Caco-2 (cell line): Measurements from ENCODE around the gene TTYH1. TPM values are rescaled to one million over a fixed set of nuclear protein-coding genes. Genes with fewer than 3 reads are reported as not detected.
"Not testable (repeated sequence)": the region's sequence is repeated elsewhere in the genome, so short reads cannot be mapped to it uniquely, and the experiment has no call there.

Source experiments
- BruUV-seq: library from RNA; stranded (reverse); fragments of 400-500 nt; replicated peaks from 2 replicates; lab custom pipeline; 2021; lab: Mats Ljungman, UMichigan
- CTCF ChIA-PET: fragments of 300-600 bp; sonication (Branson Sonifier 250); formaldehyde crosslinking; loops from one replicate; lab custom pipeline; 2022; ENCODE audit warnings: antibody characterized with exemption; lab: Charles Lee
- POLR2A ChIA-PET: fragments of 300-600 bp; sonication (Branson Sonifier 250); formaldehyde crosslinking; loops from one replicate; lab custom pipeline; 2022; ENCODE audit warnings: antibody characterized with exemption; lab: Charles Lee
- DNase-seq, 2 experiments: peaks; one replicate each; pipeline versions ENCODE4 v3.0.0 to v3.0.0-alpha.2; 2020 to 2022
- H3K27me3 ChIP-seq: replicated peaks from 2 replicates; pipeline ENCODE4 v1.6.0; 2011; ENCODE audit warnings: low read length; ENCODE audit not compliant: control insufficient read depth, insufficient read depth
- H3K36me3 ChIP-seq: 2 replicates; pipeline ENCODE4 v1.5.1; 2011; ENCODE audit warnings: low read length; ENCODE audit not compliant: control insufficient read depth, insufficient read depth
- H3K4me1 ChIP-seq: fragments of 250-450 bp; sonication (Bioruptor Pico); 2 replicates; pipeline ENCODE4 v1.5.1; 2020; ENCODE audit warnings: mild to moderate bottlenecking
- H3K4me3 ChIP-seq: 2 replicates; pipeline ENCODE4 v1.5.1; 2011; ENCODE audit warnings: low read depth, mild to moderate bottlenecking, control low read depth, low read length
- H3K9me3 ChIP-seq: fragments of 250-450 bp; sonication (Bioruptor Pico); 2 replicates; pipeline ENCODE4 v1.5.1; 2020; ENCODE audit warnings: mild to moderate bottlenecking, moderate library complexity
- H3K27ac Mint-ChIP-seq: one replicate; pipeline ENCODE4 v1.8.0; 2022; ENCODE audit warnings: mixed read lengths; ENCODE audit not compliant: unreplicated experiment
- H3K27me3 Mint-ChIP-seq: one replicate; pipeline ENCODE4 v1.8.0; 2022; ENCODE audit warnings: mixed read lengths; ENCODE audit not compliant: insufficient read depth, unreplicated experiment
- H3K36me3 Mint-ChIP-seq: one replicate; pipeline ENCODE4 v1.8.0; 2022; ENCODE audit warnings: mild to moderate bottlenecking, mixed read lengths; ENCODE audit not compliant: insufficient read depth, unreplicated experiment
- H3K4me1 Mint-ChIP-seq: one replicate; pipeline ENCODE4 v1.8.0; 2022; ENCODE audit warnings: low read depth, mixed read lengths; ENCODE audit not compliant: unreplicated experiment
- H3K4me3 Mint-ChIP-seq: one replicate; pipeline ENCODE4 v1.8.0; 2022; ENCODE audit warnings: mild to moderate bottlenecking, moderate library complexity, mixed read lengths; ENCODE audit not compliant: unreplicated experiment
- H3K9me3 Mint-ChIP-seq: one replicate; pipeline ENCODE4 v1.8.0; 2022; ENCODE audit warnings: mixed read lengths; ENCODE audit not compliant: unreplicated experiment
- intact Hi-C: fragments of 100-400 bp; cut with micrococcal nuclease; formaldehyde crosslinking; loops from one replicate; pipeline ENCODE4 v1.10.0; 2022; ENCODE audit not compliant: unreplicated experiment
- total RNA-seq: library from RNA; stranded (reverse); gene quantifications from 2 replicates; pipeline ENCODE4 v1.2.3, GENCODE V29; 2022
- TF ChIP-seq, protein P1 (sequence below), 2 experiments: fragments of 200-600 bp in 1 of 2; IDR thresholded peaks; 1 replicate in 1 of 2; 2 replicates in 1 of 2; pipeline versions ENCODE4 v1.5.1 to v1.8.0; 2011 to 2022; ENCODE audit warnings: antibody characterized with exemption in 1 of 2, control low read depth in 1 of 2, inconsistent platforms in 1 of 2, low read depth in 1 of 2, low read length in 1 of 2, mild to moderate bottlenecking in 1 of 2, moderate library complexity in 1 of 2; ENCODE audit not compliant: insufficient read depth in 1 of 2, severe bottlenecking in 1 of 2, unreplicated experiment in 1 of 2

Gene TTYH1
- total RNA-seq, 1 experiment from 2014 or later = not detected

DNA sequence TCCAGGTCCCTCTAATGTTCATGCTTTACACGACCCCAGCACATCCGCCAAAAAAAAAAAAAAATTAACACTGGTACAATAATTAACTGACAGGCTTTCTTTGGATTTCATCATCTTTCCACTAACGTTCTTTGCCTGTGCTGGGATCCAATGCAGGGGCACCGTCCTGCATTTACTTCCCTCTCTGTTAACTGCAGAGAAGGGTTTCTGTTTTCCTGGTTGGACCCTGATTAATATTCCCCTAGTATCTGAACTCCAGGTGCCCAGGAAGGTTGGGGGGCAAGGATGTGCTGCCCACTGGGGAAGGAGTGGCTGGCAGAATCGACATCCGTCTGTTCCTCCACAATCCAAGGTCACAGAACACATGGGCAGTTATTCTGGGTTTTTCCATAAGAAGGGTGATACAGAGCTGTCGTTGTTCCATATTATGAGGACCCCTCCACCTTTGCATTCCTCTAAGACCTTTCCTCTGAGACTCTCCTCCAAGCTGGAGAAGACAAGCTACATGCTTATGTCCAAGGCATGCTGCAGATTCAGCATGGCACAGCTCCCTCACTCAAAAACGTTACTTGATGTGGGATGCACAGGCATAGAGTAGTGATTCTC, 46.1 kb upstream of the TTYH1 start:
- Mint-ChIP-seq H3K9me3 (peaks cover 8% of the 10 kb centered on the region), H3K4me3 (no peak overlapping the region), H3K4me1 (no peaks in the 10 kb centered on the region), H3K27ac (peak overlapping the region; percentile 24), H3K36me3 (no peaks in the 10 kb centered on the region), H3K27me3 (peaks cover 7% of the 10 kb centered on the region)
- BruUV-seq = no TSS peak
- no peak for DNase-seq
- intact Hi-C loops = no loop called here
- CTCF ChIA-PET = no interaction called here
- TF ChIP-seq, protein P1, sequence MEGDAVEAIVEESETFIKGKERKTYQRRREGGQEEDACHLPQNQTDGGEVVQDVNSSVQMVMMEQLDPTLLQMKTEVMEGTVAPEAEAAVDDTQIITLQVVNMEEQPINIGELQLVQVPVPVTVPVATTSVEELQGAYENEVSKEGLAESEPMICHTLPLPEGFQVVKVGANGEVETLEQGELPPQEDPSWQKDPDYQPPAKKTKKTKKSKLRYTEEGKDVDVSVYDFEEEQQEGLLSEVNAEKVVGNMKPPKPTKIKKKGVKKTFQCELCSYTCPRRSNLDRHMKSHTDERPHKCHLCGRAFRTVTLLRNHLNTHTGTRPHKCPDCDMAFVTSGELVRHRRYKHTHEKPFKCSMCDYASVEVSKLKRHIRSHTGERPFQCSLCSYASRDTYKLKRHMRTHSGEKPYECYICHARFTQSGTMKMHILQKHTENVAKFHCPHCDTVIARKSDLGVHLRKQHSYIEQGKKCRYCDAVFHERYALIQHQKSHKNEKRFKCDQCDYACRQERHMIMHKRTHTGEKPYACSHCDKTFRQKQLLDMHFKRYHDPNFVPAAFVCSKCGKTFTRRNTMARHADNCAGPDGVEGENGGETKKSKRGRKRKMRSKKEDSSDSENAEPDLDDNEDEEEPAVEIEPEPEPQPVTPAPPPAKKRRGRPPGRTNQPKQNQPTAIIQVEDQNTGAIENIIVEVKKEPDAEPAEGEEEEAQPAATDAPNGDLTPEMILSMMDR (IDR thresholded peaks at IDR 0.05; ENCODE audit: insufficient read depth in 1 of 2, low read depth in 1 of 2, low read length in 1 of 2, severe bottlenecking in 1 of 2, unreplicated experiment in 1 of 2) = no peak
- Histone ChIP-seq H3K4me3 (no peak overlapping the region), H3K36me3 (no peaks in the 10 kb centered on the region), H3K27me3 (no peaks in the 10 kb centered on the region), H3K9me3 (no peaks in the 10 kb centered on the region), H3K4me1 (no peaks in the 10 kb centered on the region)
- POLR2A ChIA-PET = no interaction called here

DNA sequence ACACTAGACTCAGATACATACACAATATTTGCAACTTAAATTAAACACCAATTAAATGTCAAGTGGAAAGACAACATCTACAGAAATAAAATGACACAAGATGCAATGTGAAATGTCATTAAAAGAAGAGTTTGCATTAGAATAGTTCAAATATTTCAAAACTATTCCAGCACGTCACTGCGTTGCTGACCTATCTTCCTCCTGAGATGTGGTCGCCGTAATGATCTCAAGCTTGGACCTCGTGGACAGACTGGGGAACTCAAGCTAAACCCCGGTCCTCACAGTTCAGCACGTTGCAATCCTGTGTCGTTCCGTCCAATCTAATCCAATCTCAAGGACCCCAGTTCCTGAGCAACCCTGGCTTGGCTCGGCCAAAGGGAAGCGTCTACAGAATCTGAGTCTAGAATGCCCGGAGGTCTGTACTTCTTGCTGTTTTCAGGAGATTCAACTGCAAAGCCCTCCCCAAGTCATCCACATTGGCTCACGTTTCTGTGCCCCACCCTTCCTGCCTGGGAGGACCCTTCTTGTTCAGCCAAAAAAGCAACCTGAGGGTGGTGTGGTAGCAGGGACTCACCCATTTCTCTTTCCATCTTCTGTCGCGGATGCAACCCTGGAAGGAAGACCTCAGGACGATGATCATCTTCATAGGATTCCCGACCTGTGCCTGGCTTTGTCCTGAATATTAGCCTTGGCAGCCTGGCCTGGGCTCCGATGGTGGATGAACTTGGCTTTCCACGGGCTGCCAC, 45.4 kb upstream of the TTYH1 start:
- H3K27me3 ChIP-seq, H3K27me3 Mint-ChIP-seq, H3K4me1 Mint-ChIP-seq, H3K9me3 Mint-ChIP-seq, POLR2A ChIA-PET, H3K9me3 ChIP-seq, H3K4me3 Mint-ChIP-seq, H3K4me3 ChIP-seq, H3K4me1 ChIP-seq, DNase-seq, H3K36me3 Mint-ChIP-seq, CTCF ChIA-PET, BruUV-seq, H3K36me3 ChIP-seq, intact Hi-C loops, H3K27ac Mint-ChIP-seq: not testable (repeated sequence)

- BruUV-seq, H3K9me3 ChIP-seq, H3K9me3 Mint-ChIP-seq, POLR2A ChIA-PET, H3K27me3 ChIP-seq, H3K4me3 ChIP-seq, intact Hi-C loops, H3K36me3 ChIP-seq, DNase-seq, H3K4me1 Mint-ChIP-seq, H3K4me3 Mint-ChIP-seq, CTCF ChIA-PET, H3K36me3 Mint-ChIP-seq, H3K27ac Mint-ChIP-seq, H3K4me1 ChIP-seq, H3K27me3 Mint-ChIP-seq: not testable (repeated sequence)
These were observed 44.8 kb upstream of the TTYH1 start for GRCh38 chr19:54370434-54370796.

GRCh38 chr19:54371453-54371852, 43.8 kb upstream of the TTYH1 start:
- H3K36me3 Mint-ChIP-seq, intact Hi-C loops, DNase-seq, H3K9me3 ChIP-seq, H3K4me1 ChIP-seq, CTCF ChIA-PET, H3K4me3 ChIP-seq, H3K27me3 ChIP-seq, H3K27ac Mint-ChIP-seq, H3K27me3 Mint-ChIP-seq, H3K4me3 Mint-ChIP-seq, H3K9me3 Mint-ChIP-seq, BruUV-seq, H3K4me1 Mint-ChIP-seq, POLR2A ChIA-PET, H3K36me3 ChIP-seq: not testable (repeated sequence)
